HepG2 (cell line): ENCODE data around the gene KIN.

Experiments
- ATF2 ChIP-seq: sonication (generic); formaldehyde crosslinking; IDR thresholded peaks from 2 replicates; pipeline ENCODE4 v1.4.0; 2020; ENCODE audit warnings: missing genetic modification reagents
- BHLHE40 ChIP-seq: IDR thresholded peaks from 2 replicates; pipeline ENCODE4 v1.6.1; 2011; ENCODE audit warnings: low read length, improper control_type of control experiment
- NFE2L1 ChIP-seq: sonication (generic); formaldehyde crosslinking; IDR thresholded peaks from 2 replicates; pipeline ENCODE4 v1.4.0; 2020; ENCODE audit warnings: missing genetic modification reagents, mild to moderate bottlenecking, borderline replicate concordance
- STAG1 ChIP-seq: sonication (generic); formaldehyde crosslinking; IDR thresholded peaks from 2 replicates; pipeline ENCODE4 v1.4.0; 2020; ENCODE audit warnings: missing genetic modification reagents
- THAP7 ChIP-seq: sonication (generic); formaldehyde crosslinking; IDR thresholded peaks from 2 replicates; pipeline ENCODE4 v1.8.1; 2023; ENCODE audit warnings: mild to moderate bottlenecking, missing genetic modification reagents
- ZBTB43 ChIP-seq: sonication (generic); formaldehyde crosslinking; conservative IDR thresholded peaks from 2 replicates; pipeline ENCODE4 v1.4.0; 2020; ENCODE audit warnings: missing genetic modification reagents
- ZNF274 ChIP-seq: sonication (generic); formaldehyde crosslinking; IDR thresholded peaks from 2 replicates; pipeline ENCODE4 v1.5.1; 2020; ENCODE audit warnings: mild to moderate bottlenecking, missing genetic modification reagents
- ZNF816 ChIP-seq: sonication (generic); formaldehyde crosslinking; IDR thresholded peaks from 2 replicates; pipeline ENCODE4 v1.8.0; 2022; ENCODE audit warnings: missing genetic modification reagents, mild to moderate bottlenecking, borderline replicate concordance

- TF ChIP-seq ATF2 (CRISPR knock-in tag): no peak
- no peak for TF ChIP-seq STAG1
- no peak for TF ChIP-seq BHLHE40
- TF ChIP-seq NFE2L1 (CRISPR knock-in tag): no peak
- TF ChIP-seq ZNF816: no peak
- no peak for TF ChIP-seq ZNF274 (CRISPR knock-in tag)
- TF ChIP-seq THAP7: no peak
- TF ChIP-seq ZBTB43: no peak
Measured at GRCh38 chr10:7722927-7723529, 64.8 kb downstream of the KIN start.
